HG02938 (cell line): ENCODE results near the gene PAK5.
"Not testable (repeated sequence)": the region's sequence is repeated elsewhere in the genome, so short reads cannot be mapped to it uniquely, and the experiment has no call there.

Source experiments
- ATAC-seq: cut with Tn5 transposase; IDR thresholded peaks from one replicate; pipeline ENCODE4 v1.9.1; 2021; ENCODE audit warnings: mild to moderate bottlenecking, moderate library complexity; ENCODE audit not compliant: unreplicated experiment

The PAK5 gene

DNA sequence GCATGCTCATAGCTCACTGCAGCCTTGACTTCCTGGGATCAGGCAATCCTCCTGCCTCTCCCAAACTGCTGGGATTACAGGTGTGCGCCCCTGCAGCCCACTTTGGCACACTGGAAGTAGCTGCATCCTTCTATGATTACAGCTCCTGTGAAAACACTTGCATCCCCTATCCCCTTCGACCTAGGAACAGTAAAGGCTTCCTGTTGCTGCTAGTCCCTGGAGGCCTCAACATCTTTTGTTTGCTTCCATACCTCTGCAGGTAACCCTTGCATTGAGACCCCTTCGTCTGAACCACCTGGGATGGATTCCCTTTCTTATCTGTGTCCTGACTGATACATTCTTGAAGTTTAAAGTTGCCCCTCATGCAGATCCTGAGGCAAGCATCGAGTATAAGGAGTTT lies 152.4 kb downstream of the PAK5 start:
- ATAC-seq, result no peak

DNA sequence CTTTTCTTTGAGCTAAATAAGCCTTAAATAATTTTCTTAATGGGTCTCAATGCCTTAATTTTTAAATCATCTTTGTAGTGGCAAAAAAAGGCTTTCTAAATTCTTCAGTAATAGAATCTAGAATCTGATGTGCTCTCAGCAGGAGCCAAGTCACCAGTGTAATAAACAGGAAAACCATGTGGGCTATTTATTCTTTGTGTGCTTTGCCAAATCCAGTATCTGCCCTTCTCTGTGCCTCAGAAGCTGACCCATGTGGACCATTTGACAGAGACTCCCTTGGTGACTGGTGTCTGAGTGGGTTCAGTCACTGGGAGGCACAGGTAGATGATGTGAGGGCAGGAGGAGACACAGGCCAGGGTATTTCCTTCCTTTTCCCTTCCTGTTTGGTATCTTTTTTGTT lies 152.9 kb downstream of the PAK5 start:
- ATAC-seq, result no peak

DNA sequence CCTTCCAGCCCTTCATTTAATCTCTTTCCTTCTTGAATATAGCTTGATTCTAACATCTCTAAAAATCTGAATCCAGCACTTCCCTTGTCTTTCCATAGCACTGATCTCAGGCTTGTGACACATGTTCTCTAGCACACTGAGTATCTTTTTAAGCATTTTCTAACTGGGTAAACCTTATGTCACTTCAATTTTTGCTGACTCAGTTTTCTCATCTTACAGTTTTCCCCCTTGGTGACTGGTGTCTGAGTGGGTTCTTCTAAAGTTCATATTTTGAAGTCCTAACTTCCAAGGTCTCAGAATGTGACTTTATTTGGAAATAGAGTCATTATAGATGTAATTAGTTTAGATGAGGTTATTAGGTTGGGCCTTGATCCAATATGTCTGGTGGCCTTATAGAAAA lies 153.9 kb downstream of the PAK5 start:
- ATAC-seq, result no peak

DNA sequence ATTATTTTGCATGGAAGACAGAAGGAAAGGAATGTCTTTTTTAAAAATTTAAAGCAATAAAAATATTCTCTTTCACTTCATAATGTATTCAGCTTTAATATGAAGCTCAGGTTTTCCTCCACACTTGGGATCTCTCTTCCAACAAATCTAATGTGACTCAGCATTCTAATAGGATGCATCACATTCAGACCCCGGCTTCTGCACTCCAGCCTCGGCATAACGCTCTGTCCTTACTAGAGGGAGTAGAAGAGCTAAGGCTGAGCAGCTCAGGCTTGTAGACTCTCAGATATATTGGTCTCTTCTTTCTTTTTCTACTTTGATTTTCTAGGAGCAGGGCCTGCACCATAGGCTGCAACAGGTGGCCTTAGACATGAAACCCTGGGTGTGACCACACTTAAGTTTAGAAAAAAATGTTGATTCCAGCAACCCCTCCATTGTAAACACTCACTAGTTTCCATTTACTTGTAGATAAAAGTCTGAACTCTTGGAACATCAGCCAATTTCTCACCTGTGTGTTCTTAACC lies 161.7 kb downstream of the PAK5 start:
- ATAC-seq, result no peak

DNA sequence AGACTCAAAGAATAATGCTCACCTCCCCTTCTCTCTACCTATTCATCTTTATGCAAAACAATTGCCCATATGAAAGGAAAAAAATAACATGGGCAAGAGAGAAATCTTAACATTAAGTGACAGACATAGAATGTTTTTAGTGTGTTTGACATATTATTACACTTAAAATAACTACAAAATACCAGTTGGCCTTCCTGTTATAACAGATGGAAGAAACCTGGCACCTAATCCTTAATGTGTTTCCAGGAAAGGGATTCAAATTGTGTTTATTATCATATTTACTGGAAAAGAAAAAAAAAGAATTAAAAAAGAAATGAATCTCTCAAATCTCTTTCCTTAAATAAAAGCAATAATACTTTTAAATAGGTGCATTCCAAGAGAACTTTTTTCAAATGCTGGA lies 165.9 kb downstream of the PAK5 start:
- ATAC-seq, result no peak

DNA sequence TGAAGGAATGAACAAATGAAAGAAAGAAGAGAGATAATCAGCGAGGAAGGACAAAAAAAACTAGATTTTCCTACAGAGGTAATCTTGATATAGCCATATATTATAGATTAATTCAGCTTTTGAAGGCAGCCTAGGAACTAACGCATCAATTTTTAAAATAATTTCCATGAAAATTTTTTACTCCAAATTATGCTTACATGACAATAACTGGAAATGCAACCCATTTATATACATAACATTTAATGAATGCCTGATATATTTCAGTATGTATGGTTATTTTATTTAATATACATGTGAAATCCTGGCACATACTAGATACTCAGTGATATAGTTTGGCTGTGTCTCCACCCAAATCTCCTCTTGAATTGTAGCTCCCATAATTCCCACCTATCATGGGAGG lies 166.8 kb downstream of the PAK5 start:
- no peak for ATAC-seq

DNA sequence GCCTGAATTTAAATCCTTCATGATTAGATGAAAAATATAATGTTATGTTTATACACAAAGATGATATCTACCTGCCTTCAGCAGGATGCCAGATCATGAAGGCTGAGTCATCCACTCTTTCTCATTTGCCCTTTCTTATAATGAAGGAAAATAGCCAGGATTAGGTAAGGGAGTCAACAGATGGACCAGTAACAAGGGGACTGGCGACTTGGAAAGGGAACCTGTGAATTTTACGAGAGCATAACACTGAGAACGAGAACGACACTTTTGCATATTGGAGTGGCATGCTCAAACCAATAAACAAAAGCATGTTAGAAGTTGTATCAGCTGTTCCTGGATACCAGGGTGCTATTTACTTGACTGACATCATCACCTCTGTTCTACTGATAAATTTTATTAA lies 170.5 kb downstream of the PAK5 start:
- no peak for ATAC-seq

DNA sequence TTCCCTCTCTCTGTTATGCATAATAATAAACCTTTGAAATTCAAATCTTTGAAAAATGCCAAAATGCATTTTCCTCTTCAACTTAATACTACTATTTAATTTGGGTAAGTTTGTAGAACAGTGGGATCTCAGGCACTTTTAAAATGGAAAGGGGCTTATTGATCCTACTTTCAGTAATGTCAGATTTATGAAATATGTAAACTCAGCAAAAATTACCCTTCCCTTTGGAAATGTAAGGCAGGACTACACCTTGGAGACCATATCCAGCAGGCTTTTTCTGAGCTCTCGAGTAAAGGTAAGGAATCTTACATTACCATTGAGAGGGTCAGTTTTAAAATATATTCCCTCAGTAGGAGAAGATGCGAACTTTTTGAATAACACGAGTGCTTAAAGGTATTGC lies 175.5 kb downstream of the PAK5 start:
- no peak for ATAC-seq

DNA sequence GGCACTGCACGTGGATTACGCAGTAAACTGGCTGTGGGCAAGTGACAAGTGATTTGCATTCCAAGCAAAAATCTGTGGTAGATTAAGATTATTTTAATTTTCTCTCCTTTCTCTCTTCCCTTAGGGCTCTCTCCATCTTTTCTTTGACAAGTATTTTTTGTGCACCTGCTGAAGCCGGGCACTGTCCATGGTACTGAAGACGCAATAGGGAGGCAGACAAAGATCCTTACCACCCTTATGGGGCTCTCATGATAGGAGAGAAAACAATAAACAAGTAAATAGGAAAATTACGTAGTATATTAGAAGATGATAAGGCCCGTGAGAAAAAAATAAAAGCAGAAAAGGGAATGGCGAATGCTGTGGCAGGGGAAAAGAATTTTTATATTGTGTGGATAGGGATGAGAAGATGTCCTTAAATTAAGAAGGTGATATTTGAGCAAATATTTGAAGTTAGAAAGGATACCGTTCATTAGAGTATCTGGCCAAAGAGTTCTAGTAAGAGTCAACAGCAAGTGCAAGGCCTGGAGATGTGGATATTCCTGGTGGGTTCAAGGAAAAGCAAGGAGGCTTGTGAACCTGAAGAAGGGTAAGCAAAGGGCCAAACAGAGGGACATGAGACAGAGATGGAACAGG lies 178.5 kb downstream of the PAK5 start:
- no peak for ATAC-seq

DNA sequence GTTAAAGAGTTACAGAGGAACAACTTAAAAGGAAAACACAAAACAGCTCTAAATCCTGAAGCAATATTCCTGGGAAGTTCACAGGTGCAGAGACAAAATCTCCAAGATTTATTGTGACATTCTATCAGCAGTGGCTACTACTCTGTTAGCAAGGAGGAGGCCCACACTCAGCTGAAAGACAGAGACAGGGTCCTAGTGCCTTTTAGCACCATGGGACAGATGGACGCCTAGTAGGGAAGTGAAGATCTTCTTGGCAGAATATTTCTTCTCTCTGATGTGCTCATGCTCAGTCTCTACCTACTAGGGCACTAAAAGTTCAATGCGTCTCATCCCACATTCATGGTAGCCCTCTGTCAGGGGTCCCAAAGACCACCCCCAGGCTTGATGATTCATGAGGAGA lies 191.1 kb downstream of the PAK5 start:
- ATAC-seq, result no peak

DNA sequence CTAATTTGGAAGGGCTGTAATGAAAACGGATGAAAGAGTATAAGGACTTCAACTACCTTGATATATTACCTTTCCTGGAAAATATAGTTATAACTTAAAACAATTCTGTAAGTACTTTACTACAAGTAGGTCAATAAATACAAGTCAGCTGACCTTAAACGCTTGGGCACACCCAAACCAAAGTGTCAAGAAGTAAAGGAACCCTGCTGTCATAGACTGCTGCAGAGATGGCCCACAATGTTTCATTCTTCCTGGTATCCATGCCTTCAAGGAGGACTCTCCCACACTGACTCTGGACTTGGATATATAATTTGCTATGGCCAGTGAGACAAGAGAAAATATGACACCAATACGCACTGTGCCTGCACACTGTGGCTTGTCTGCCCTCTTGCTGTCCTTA lies 192.5 kb downstream of the PAK5 start:
- ATAC-seq, result no peak

DNA sequence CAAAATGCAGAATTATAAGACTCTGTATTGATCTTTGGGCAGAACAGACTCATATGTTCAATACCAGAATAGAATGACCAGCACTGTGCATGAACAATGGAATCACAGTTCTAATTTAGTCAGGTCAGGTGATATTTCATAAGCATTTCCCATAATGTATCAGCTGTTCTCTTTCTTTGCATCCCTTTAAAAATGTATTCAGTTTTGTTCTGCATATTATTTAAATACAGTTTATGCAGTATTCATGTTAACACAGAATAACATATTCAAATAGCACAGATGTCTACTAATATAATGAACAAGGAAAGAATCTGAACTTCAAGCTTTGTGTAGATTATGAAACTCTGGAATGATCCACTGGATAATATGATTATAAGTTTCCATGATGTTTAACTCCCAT lies 196.0 kb downstream of the PAK5 start:
- no peak for ATAC-seq

DNA sequence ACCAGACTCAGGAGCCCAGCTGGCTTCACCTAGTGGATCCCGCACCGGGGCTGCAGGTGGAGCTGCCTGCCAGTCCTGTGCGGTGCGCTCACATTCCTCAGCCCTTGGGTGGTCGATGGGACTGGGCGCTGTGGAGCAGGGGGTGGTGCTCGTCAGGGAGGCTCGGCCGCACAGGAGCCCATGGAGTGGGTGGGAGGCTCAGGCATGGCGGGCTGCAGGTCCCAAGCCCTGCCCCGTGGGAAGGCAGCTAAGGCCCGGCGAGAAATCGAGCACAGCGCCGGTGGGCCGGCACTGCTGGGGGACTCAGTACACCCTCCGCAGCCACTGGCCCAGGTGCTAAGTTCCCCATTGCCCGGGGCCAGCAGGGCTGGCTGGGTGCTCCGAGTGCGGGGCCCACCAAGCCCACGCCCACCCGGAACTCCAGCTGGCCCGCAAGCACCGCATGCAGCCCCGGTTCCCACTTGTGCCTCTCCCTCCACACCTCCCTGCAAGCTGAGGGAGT lies 197.3 kb downstream of the PAK5 start:
- not testable (repeated sequence) for ATAC-seq

DNA sequence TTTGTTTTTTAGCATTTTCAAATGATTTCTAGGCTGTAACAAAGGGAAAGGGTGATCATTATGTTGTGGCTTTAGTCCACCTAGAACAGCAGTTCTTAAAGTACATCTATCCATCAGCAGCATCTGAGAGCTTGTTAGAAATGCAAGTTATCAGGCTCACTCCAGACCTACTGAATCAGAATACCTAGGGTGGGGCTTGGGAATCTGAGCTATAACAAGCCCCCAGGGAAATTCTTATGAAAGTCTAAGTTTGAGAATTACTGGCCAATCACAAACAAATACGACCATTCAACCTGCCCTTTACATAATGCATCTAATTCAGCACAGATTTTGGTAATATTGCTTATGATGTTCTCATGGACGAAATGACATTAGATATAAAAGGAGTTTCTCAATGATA lies 201.0 kb downstream of the PAK5 start:
- no peak for ATAC-seq

DNA sequence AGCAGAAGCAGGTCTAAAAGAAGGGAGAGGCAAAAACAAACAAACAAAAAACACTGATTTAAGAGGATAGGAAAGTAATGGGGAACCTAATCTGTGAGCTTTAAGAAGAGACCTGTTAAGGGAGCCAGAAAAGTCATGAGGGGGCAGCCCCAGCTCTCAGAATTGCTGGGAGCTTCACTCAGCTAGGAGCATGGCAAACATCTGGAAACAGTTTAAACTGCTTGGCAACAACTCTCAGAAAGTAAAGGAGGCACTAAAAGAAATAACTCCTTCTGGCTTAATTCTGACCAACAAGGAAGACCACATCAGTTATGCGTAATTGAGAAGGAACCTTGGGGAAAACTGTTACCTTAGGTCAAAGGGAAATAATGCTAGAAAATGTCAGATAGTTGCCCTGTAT lies 203.1 kb downstream of the PAK5 start:
- ATAC-seq, result no peak

DNA sequence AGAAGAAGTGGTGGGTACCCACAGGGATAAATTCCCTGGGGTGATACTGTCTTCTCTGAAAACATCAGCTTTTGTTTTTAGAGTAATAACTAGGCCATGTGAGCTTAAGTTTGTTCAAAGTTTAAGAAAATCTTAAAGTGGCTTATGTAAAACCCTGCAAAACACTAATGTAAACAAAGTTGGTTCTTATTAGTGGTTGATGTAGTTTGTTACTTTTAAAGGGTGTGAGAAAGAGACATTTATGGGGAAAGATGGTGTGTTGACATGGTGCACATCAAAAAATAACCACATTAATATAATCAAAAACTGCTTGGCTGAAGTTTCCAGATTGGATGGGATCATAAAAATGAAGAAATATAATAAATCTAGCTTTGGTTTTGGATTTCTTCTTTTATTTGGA lies 204.5 kb downstream of the PAK5 start:
- no peak for ATAC-seq

DNA sequence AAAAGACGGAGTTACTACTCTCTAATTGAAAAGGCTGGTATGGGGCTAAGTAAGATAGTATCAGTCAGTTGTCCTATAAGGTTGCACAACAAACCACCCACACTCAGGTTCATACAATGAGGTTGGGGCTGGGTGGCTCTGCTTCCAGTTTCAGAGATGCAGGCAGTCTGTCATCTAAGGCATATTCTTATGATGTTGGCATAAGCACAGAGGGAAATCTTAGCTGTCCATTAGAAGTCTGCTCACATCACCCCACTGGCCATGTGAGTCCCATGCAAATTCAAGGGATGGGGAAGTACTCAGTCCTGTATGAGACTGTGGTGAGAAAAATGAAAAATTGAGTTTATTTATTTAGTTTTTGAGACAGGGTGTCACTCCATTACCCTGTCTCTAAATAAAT lies 205.9 kb downstream of the PAK5 start:
- ATAC-seq, result no peak

DNA sequence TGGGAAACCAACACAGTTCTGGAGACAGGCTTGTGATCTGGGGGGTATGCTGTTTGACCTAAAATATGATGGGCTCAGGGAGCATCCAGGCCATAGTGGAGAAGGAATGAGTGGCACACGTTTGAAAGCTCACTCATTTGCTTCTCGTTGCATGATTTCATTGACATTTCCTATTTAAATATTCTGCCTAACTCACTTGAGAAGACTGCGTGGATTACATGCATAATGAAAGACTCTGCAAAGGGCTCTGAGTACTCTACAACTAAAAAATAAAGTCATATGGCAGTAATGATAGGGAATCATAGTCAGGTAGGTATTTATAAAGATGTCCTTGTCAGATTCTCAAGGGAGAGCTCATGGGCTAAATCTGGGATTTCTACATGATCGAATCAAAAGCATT lies 206.6 kb downstream of the PAK5 start:
- no peak for ATAC-seq

DNA sequence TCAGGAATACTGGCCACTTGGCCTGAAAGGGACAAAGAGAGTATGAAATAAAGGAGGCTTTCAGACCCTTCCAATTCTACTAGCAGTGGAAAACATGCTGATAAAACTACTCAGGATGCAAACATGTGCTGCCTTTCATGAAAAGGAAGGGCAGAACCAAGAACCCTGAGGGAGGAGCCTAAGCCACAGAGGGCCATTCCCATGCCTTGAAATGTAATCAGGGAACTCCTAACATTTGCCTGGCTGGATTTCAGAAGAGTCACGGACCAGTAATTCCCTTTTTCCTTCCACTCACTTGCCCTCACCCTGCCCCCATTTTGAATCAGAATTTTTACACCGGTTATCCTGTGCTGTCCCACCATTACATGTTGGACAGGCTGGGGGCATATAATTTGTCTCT lies 208.3 kb downstream of the PAK5 start:
- ATAC-seq, result no peak

DNA sequence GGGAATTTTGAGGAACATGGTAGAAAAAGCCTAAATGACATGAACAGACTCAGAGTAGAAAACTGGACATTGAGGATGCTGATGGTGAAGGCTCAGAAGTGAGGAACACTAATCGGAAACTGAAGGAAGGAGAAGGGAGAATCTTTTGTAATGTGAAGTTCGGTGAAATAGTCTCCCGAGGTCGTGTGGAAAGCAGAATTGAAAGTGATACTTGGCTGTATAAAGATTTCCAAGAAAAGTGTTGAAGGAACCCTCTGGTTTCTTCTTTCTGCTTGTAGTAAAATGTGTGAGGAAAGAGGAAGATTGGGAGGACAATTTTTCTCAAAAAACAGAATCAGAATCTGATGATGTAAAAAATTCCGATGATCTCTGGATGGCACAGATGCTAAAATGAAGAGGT lies 209.0 kb downstream of the PAK5 start:
- no peak for ATAC-seq

DNA sequence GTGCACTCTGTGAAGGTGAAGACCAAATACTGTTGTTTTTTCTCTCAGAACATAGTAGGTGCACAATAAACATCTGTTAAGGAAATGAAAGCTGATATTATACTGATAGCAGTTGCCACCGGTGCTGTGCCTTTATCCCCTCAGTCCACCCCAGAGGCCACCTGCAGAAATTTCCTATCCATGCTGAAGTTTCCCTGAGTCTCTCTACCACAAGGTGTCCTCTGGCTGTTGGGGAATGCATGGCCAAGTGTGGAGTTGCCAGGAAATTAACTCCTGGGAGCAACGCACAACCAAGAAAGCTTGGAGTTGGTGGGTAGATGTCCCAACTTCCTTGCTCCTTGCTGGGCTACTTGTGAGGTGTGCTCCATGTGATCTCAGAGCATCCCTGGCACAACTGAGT lies 210.3 kb downstream of the PAK5 start:
- ATAC-seq, result no peak

DNA sequence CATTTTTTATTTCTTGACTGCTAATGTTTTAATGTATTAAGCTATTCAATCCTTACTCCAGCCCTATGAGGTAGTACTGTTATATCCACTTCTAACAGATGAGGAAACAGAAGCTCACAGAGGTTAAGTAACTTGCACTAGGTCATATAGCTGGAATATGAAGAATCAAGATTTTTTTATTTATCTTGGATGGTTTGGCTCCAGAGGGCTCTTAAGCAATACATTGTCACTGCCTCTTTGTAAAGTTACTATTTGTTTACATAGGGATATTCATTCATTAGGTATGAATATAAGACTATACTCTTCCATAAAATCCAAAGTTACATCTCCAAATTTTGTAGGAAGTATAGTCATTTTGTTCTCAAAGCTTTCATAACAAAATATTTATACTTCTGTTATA lies 210.7 kb downstream of the PAK5 start:
- ATAC-seq, result no peak

DNA sequence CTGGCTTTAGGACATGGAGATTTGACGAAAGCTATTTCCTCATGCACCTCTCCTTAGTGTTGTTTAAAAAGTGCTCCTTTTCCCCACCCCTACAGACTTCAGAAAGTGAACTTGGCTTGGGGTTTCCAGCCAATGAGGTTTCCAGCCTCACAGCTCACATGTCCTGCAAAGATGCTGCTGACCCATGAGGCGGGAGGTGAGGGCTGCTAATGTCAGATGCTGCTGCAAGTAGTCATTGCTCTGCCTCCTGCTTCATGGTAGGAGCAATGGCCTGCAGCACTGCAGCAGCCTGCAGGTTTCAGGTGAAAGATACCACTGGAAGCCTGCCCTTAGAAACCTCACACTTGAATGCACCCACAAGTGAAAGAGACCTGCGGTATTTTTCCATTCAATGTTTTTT lies 211.7 kb downstream of the PAK5 start:
- ATAC-seq, result no peak
